ENCODE measurements around the gene TMEM247. TPM values are rescaled to one million over a fixed set of nuclear protein-coding genes. Genes with fewer than 3 reads are reported as not detected.
"Not testable (repeated sequence)": the region's sequence is repeated elsewhere in the genome, so short reads cannot be mapped to it uniquely, and the experiment has no call there.

The TMEM247 gene
- total and polyA plus RNA-seq, 2 donors (not counting 1 experiment from before 2014, with no cell fraction given), result not detected

DNA sequence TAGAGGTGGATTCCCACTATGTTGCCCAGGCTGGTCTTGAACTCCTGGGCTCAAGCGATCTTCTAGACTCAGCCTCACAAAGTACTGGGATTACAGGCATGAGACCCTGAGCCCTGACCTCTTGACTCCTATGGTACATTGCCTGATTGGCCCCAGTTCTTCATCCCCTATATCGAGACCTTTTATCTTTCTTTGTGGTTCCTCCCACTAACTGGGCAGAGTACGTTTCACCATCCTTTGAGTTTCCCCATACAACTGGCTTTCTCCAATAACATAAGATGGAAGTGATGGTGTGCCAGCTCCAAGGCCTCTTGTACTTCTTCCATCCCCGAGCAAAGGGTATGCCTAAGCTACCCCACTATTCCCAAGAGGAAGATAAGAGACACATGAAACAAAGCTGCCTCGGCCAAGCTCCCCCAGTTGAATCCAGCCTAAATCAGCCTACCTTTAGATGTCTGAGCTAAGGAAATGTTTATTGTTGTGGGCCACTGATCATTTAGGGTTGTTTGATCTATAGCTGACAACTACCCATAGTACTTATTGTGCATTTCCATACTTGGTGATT is 8.3 kb upstream of the TMEM247 start:
- no peak overlapping the region for H3K27ac ChIP-seq (ENCODE audit: insufficient read depth, low read length)
- no peak overlapping the region for H3K4me2 ChIP-seq (ENCODE audit: extremely low read depth, insufficient read depth, low read length)
- H4K20me1 ChIP-seq (ENCODE audit: control insufficient read depth, extremely low read depth, insufficient read depth, low read length), result no peaks in the 10 kb centered on the region
- TF ChIP-seq, protein P1, sequence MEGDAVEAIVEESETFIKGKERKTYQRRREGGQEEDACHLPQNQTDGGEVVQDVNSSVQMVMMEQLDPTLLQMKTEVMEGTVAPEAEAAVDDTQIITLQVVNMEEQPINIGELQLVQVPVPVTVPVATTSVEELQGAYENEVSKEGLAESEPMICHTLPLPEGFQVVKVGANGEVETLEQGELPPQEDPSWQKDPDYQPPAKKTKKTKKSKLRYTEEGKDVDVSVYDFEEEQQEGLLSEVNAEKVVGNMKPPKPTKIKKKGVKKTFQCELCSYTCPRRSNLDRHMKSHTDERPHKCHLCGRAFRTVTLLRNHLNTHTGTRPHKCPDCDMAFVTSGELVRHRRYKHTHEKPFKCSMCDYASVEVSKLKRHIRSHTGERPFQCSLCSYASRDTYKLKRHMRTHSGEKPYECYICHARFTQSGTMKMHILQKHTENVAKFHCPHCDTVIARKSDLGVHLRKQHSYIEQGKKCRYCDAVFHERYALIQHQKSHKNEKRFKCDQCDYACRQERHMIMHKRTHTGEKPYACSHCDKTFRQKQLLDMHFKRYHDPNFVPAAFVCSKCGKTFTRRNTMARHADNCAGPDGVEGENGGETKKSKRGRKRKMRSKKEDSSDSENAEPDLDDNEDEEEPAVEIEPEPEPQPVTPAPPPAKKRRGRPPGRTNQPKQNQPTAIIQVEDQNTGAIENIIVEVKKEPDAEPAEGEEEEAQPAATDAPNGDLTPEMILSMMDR (conservative IDR thresholded peaks at IDR 0.05 in 1 of 2, IDR thresholded peaks at IDR 0.05 in 1 of 2; ENCODE audit: low read depth in 1 of 2, low read length in 2 of 2), result no peak
- no peak for TF ChIP-seq EZH2 (IDR thresholded peaks at IDR 0.05; ENCODE audit: low read length, missing control alignments)
- no peak overlapping the region for H2AFZ ChIP-seq (ENCODE audit: low read length)
- no peak for DNase-seq (ENCODE audit: low read depth in 2 of 2)
- no peaks in the 10 kb centered on the region for H3K79me2 ChIP-seq (ENCODE audit: control insufficient read depth, insufficient read depth, low read length)
- H3K9me3 ChIP-seq (ENCODE audit: control insufficient read depth, insufficient read depth, low read depth, low read length), result no peaks in the 10 kb centered on the region
- no peak overlapping the region for H3K4me3 ChIP-seq (replicated peaks in 1 of 4; ENCODE audit: control extremely low read depth in 1 of 4, insufficient read depth in 1 of 4, low read depth in 3 of 4, low read length in 4 of 4)
- H3K36me3 ChIP-seq (ENCODE audit: control insufficient read depth, insufficient read depth, low read length), result no peaks in the 10 kb centered on the region
- no peaks in the 10 kb centered on the region for H3K4me1 ChIP-seq (ENCODE audit: control insufficient read depth, extremely low read depth, insufficient read depth, low read length)
- H3K27me3 ChIP-seq (ENCODE audit: control insufficient read depth, insufficient read depth, low read length), result no peaks in the 10 kb centered on the region
- no peak overlapping the region for H3K9ac ChIP-seq (ENCODE audit: insufficient read depth, low read length)

DNA sequence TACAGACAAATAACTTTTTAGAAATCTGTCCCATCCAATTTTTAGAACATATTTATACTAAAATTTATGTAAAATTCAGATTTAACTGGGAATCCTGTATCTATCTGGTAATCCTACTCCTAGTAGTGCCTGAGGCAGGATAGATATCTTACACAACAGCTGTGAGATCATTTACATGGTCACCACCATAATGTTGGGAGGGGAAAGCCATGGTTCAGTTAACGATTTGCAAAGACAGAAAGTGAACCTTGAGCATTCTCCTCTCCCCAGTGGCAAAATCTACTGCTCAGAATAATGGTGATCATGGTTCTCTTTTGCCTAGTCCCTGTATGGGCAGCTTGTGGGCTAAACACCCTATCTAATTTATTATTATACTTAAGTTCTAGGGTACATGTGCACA is 7.7 kb upstream of the TMEM247 start:
- Histone ChIP-seq H3K27me3 (ENCODE audit: control insufficient read depth, insufficient read depth, low read length) (no peaks in the 10 kb centered on the region), H3K79me2 (ENCODE audit: control insufficient read depth, insufficient read depth, low read length) (no peaks in the 10 kb centered on the region), H4K20me1 (ENCODE audit: control insufficient read depth, extremely low read depth, insufficient read depth, low read length) (no peaks in the 10 kb centered on the region), H3K36me3 (ENCODE audit: control insufficient read depth, insufficient read depth, low read length) (no peaks in the 10 kb centered on the region), H3K4me2 (ENCODE audit: extremely low read depth, insufficient read depth, low read length) (no peak overlapping the region), H3K9ac (ENCODE audit: insufficient read depth, low read length) (no peak overlapping the region), H3K4me3 (replicated peaks in 1 of 4; ENCODE audit: control extremely low read depth in 1 of 4, insufficient read depth in 1 of 4, low read depth in 3 of 4, low read length in 4 of 4) (no peak overlapping the region), H2AFZ (ENCODE audit: low read length) (no peak overlapping the region), H3K9me3 (ENCODE audit: control insufficient read depth, insufficient read depth, low read depth, low read length) (no peaks in the 10 kb centered on the region), H3K4me1 (ENCODE audit: control insufficient read depth, extremely low read depth, insufficient read depth, low read length) (no peaks in the 10 kb centered on the region), H3K27ac (ENCODE audit: insufficient read depth, low read length) (no peak overlapping the region)
- DNase-seq (ENCODE audit: low read depth in 2 of 2), result no peak
- TF ChIP-seq EZH2 (IDR thresholded peaks at IDR 0.05; ENCODE audit: low read length, missing control alignments), result no peak
- TF ChIP-seq, protein P1 (conservative IDR thresholded peaks at IDR 0.05 in 1 of 2, IDR thresholded peaks at IDR 0.05 in 1 of 2; ENCODE audit: low read depth in 1 of 2, low read length in 2 of 2), result no peak

DNA sequence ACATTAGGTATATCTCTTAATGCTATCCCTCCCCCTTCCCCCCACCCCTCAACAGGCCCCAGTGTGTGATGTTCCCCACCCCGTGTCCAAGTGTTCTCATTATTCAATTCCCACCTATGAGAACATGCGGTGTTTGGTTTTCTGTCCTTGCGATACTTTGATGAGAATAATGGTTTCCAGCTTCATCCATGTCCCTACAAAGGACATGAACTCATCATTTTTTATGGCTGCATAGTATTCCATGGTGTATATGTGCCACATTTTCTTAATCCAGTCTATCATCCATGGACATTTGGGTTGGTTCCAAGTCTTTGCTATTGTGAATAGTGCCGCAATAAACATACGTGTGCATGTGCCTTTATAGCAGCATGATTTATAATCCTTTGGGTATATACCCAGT is 7.2 kb upstream of the TMEM247 start:
- not testable (repeated sequence) for H2AFZ ChIP-seq (ENCODE audit: low read length); H4K20me1 ChIP-seq (ENCODE audit: control insufficient read depth, extremely low read depth, insufficient read depth, low read length); H3K36me3 ChIP-seq (ENCODE audit: control insufficient read depth, insufficient read depth, low read length); H3K27ac ChIP-seq (ENCODE audit: insufficient read depth, low read length); DNase-seq (ENCODE audit: low read depth in 2 of 2); H3K4me2 ChIP-seq (ENCODE audit: extremely low read depth, insufficient read depth, low read length); H3K4me1 ChIP-seq (ENCODE audit: control insufficient read depth, extremely low read depth, insufficient read depth, low read length); H3K27me3 ChIP-seq (ENCODE audit: control insufficient read depth, insufficient read depth, low read length); H3K9me3 ChIP-seq (ENCODE audit: control insufficient read depth, insufficient read depth, low read depth, low read length); H3K79me2 ChIP-seq (ENCODE audit: control insufficient read depth, insufficient read depth, low read length); H3K4me3 ChIP-seq (replicated peaks in 1 of 4; ENCODE audit: control extremely low read depth in 1 of 4, insufficient read depth in 1 of 4, low read depth in 3 of 4, low read length in 4 of 4); H3K9ac ChIP-seq (ENCODE audit: insufficient read depth, low read length)

DNA sequence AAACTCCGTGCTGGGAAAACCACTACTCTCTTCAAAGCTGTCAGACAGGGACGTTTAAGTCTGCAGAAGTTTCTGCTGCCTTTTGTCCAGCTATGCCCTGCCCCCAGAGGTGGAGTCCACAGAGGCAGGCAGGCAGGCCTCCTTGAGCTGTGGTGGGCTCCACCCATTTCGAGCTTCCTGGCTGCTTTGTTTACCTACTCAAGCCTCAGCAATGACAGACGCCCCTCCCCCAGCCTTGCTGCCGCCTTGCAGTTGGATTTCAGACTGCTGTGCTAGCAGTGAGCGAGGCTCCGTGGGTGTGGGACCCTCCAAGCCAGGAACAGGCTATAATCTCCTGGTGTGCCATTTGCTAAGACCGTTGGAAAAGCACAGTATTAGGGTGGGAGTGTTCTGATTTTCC is 1.9 kb upstream of the TMEM247 start:
- not testable (repeated sequence) for H3K36me3 ChIP-seq (ENCODE audit: control insufficient read depth, insufficient read depth, low read length); H3K27me3 ChIP-seq (ENCODE audit: control insufficient read depth, insufficient read depth, low read length); H3K4me3 ChIP-seq (replicated peaks in 1 of 4; ENCODE audit: control extremely low read depth in 1 of 4, insufficient read depth in 1 of 4, low read depth in 3 of 4, low read length in 4 of 4); H3K27ac ChIP-seq (ENCODE audit: insufficient read depth, low read length); H3K9ac ChIP-seq (ENCODE audit: insufficient read depth, low read length); H3K79me2 ChIP-seq (ENCODE audit: control insufficient read depth, insufficient read depth, low read length); H3K4me1 ChIP-seq (ENCODE audit: control insufficient read depth, extremely low read depth, insufficient read depth, low read length); H3K4me2 ChIP-seq (ENCODE audit: extremely low read depth, insufficient read depth, low read length); H3K9me3 ChIP-seq (ENCODE audit: control insufficient read depth, insufficient read depth, low read depth, low read length); H2AFZ ChIP-seq (ENCODE audit: low read length); DNase-seq (ENCODE audit: low read depth in 2 of 2); H4K20me1 ChIP-seq (ENCODE audit: control insufficient read depth, extremely low read depth, insufficient read depth, low read length)
